Neuronal stem cell (in vitro differentiated cells): ENCODE data around the gene STAG1. TPM values are rescaled to one million over a fixed set of nuclear protein-coding genes. Genes with fewer than 3 reads are reported as not detected.

Experiments
- DNase-seq: peaks from one replicate; pipeline ENCODE4 v3.0.0-alpha.2; 2013; ENCODE audit warnings: low spot score
- H2AFZ ChIP-seq: one replicate; pipeline ENCODE4 v1.6.1; 2013; ENCODE audit warnings: mild to moderate bottlenecking, low read length, inconsistent platforms
- H2AK5ac ChIP-seq: 2 replicates; pipeline ENCODE4 v1.6.1; 2013; ENCODE audit warnings: low read depth, mild to moderate bottlenecking, inconsistent platforms, low read length, moderate library complexity, mixed read lengths
- H2BK120ac ChIP-seq: 2 replicates; pipeline ENCODE4 v1.6.1; 2013; ENCODE audit warnings: low read depth, mild to moderate bottlenecking, inconsistent platforms, low read length, moderate library complexity, mixed read lengths
- H2BK12ac ChIP-seq: one replicate; pipeline ENCODE4 v1.6.1; 2013; ENCODE audit warnings: low read length, inconsistent platforms
- H2BK15ac ChIP-seq: 2 replicates; pipeline ENCODE4 v1.6.1; 2013; ENCODE audit warnings: mild to moderate bottlenecking, low read length, inconsistent platforms, mixed read lengths
- H2BK5ac ChIP-seq: one replicate; pipeline ENCODE4 v1.6.1; 2013; ENCODE audit warnings: inconsistent platforms, mild to moderate bottlenecking, low read length, moderate library complexity
- H3K14ac ChIP-seq: one replicate; pipeline ENCODE4 v1.6.1; 2013; ENCODE audit warnings: low read length, inconsistent platforms
- H3K18ac ChIP-seq: 2 replicates; pipeline ENCODE4 v1.6.1; 2013; ENCODE audit warnings: low read length, inconsistent platforms
- H3K23ac ChIP-seq: 2 replicates; pipeline ENCODE4 v1.6.1; 2013; ENCODE audit warnings: low read depth, mild to moderate bottlenecking, mixed read lengths, low read length, inconsistent platforms; ENCODE audit not compliant: poor library complexity
- H3K27ac ChIP-seq: replicated peaks from 3 replicates; pipeline ENCODE4 v1.5.1; 2013; ENCODE audit warnings: low read length, inconsistent platforms
- H3K27me3 ChIP-seq, 3 experiments: 2 replicates each; pipeline ENCODE4 v1.6.1; 2013; ENCODE audit warnings: low read length in 3 of 3, mild to moderate bottlenecking in 2 of 3, inconsistent platforms in 1 of 3, low read depth in 1 of 3, mixed read lengths in 1 of 3, moderate library complexity in 1 of 3; ENCODE audit not compliant: control insufficient read depth in 3 of 3, insufficient read depth in 3 of 3
- H3K36me3 ChIP-seq, 2 donors: replicated peaks in 1 of 2; 2 replicates each; pipeline ENCODE4 v1.6.1; 2013; ENCODE audit warnings: low read length in 2 of 2; ENCODE audit not compliant: control insufficient read depth in 2 of 2, insufficient read depth in 2 of 2
- H3K4ac ChIP-seq: 2 replicates; pipeline ENCODE4 v1.6.1; 2013; ENCODE audit warnings: inconsistent platforms, mild to moderate bottlenecking, low read length, moderate library complexity
- H3K4me1 ChIP-seq, 2 donors: 1 replicate in 1 of 2; 2 replicates in 1 of 2; pipeline ENCODE4 v1.6.1; 2013; ENCODE audit warnings: low read length in 2 of 2, low read depth in 1 of 2; ENCODE audit not compliant: control insufficient read depth in 2 of 2, insufficient read depth in 1 of 2
- H3K4me2 ChIP-seq: one replicate; pipeline ENCODE4 v1.6.1; 2013; ENCODE audit warnings: mild to moderate bottlenecking, low read length, inconsistent platforms; ENCODE audit not compliant: insufficient read depth, poor library complexity, severe bottlenecking
- H3K4me3 ChIP-seq, 2 donors: 2 replicates each; pipeline ENCODE4 v1.5.1; 2013; ENCODE audit warnings: low read length in 2 of 2, mild to moderate bottlenecking in 2 of 2, inconsistent platforms in 1 of 2, moderate library complexity in 1 of 2
- H3K79me1 ChIP-seq: one replicate; pipeline ENCODE4 v1.6.1; 2013; ENCODE audit warnings: low read depth, mild to moderate bottlenecking, inconsistent platforms, low read length, moderate library complexity
- H3K9ac ChIP-seq: one replicate; pipeline ENCODE4 v1.6.1; 2013; ENCODE audit warnings: mild to moderate bottlenecking, low read depth, low read length, inconsistent platforms; ENCODE audit not compliant: poor library complexity
- H3K9me3 ChIP-seq, 2 donors: replicated peaks in 1 of 2; 2 replicates each; pipeline versions ENCODE3 to v1.6.1; 2013; ENCODE audit warnings: low read length in 2 of 2, mild to moderate bottlenecking in 2 of 2, inconsistent platforms in 1 of 2, low read depth in 1 of 2, mixed read lengths in 1 of 2, moderate library complexity in 1 of 2; ENCODE audit not compliant: control insufficient read depth in 2 of 2, insufficient read depth in 1 of 2
- H4K8ac ChIP-seq: one replicate; pipeline ENCODE4 v1.6.1; 2013; ENCODE audit warnings: low read depth, mild to moderate bottlenecking, inconsistent platforms, low read length, moderate library complexity
- H4K91ac ChIP-seq: one replicate; pipeline ENCODE4 v1.6.1; 2013; ENCODE audit warnings: low read length, low read depth, mild to moderate bottlenecking, inconsistent platforms; ENCODE audit not compliant: poor library complexity
- WGBS, 2 donors: extraction: QIAGEN DNeasy Blood & Tissue Kit; methylation state at CpG; one replicate each; pipeline ENCODE4 v1.1.7; 2013; ENCODE audit warnings: missing lambda C conversion rate in 2 of 2, mixed read lengths in 1 of 2; ENCODE audit not compliant: insufficient read length in 2 of 2, insufficient replicate concordance in 1 of 2; ENCODE audit errors: extremely low coverage in 2 of 2; 5-methylcytosine and 5-hydroxymethylcytosine counted together
- small RNA-seq: library from polyadenylated mRNA; stranded (forward); fragments of <200 nt; extraction: miRNeasy Mini kit (QIAGEN cat#:217004); gene quantifications from one replicate; pipeline ENCODE3, GENCODE V24; 2013; ENCODE audit not compliant: insufficient read depth

The STAG1 gene

DNA sequence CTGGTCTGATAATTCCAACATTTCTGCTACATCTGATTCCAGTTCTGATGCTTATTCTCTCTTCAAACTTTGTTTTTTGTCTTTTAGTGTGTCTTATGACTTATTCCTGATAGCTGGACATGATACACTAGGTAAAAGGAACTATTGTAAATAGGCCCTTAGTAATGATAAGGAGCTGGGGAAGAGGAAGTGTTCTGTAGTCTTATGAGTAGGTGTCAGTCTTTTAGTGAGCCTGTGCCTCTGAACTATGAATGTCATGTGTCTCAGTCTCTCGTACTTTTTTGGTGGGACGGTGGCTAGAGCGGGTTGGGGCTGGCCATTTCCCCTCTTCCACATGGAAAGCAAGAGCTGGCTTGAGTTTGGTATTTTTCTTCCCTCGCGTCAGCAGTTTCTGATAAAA, 460.9 kb downstream of the STAG1 start:
- Histone ChIP-seq H3K23ac (no peak overlapping the region), H3K27me3 (peaks cover 0 to 3% (median 0%) of the 10 kb centered on the region in 3 experiments), H2BK120ac (no peak overlapping the region), H3K36me3 (peaks cover 9 to 63% of the 10 kb centered on the region in 2 donors), H3K4me3 (no peak overlapping the region), H3K9ac (no peak overlapping the region), H2BK5ac (no peak overlapping the region), H3K4ac (no peak overlapping the region), H2AFZ (no peak overlapping the region), H4K8ac (no peak overlapping the region), H2BK15ac (no peak overlapping the region), H4K91ac (no peak overlapping the region), H3K18ac (no peak overlapping the region), H3K27ac (no peak overlapping the region), H3K4me1 (no peaks in the 10 kb centered on the region), H3K79me1 (peaks cover 2% of the 10 kb centered on the region), H3K9me3 (peaks cover 0 to 16% of the 10 kb centered on the region in 2 donors), H2BK12ac (no peak overlapping the region), H3K14ac (no peak overlapping the region), H2AK5ac (no peak overlapping the region), H3K4me2 (no peak overlapping the region)
- WGBS, 2 donors, result no CpG with 5 or more reads among the region's 5 CpGs
- no peak for DNase-seq

Small RNAs within 50 kb of the gene (small RNA-seq; reads per million reads assigned to genes)
- gene RNU6-1284P (not detected), gene RNU6-789P (not detected)
